SK-N-SH (cell line): ENCODE results near the gene PRELID1. TPM values are rescaled to one million over a fixed set of nuclear protein-coding genes. Genes with fewer than 3 reads are reported as not detected.

Source experiments
- CTCF ChIA-PET: fragments of 300-600, 350-600 bp; formaldehyde crosslinking; extraction: SDS; loops from one replicate; lab custom pipeline; 2021; lab: Yijun Ruan, JAX
- POLR2A ChIA-PET: fragments of 350-600 bp; sonication (Branson Sonifier 250); formaldehyde crosslinking; extraction: SDS; loops from one replicate; lab custom pipeline; 2020; ENCODE audit warnings: antibody characterized with exemption, inconsistent platforms; lab: Yijun Ruan, JAX
- DNase-seq: peaks from one replicate; pipeline ENCODE4 v3.0.0; 2012
- H2AFZ ChIP-seq: fragments of 200-600 bp; sonication (generic); 2 replicates; pipeline ENCODE4 v1.8.1; 2016; ENCODE audit warnings: antibody characterized with exemption, mild to moderate bottlenecking, low read depth
- H3F3A ChIP-seq: fragments of 200-600 bp; sonication (generic); replicated peaks from 2 replicates; pipeline ENCODE3; 2016; ENCODE audit warnings: antibody characterized with exemption, mild to moderate bottlenecking; ENCODE audit not compliant: insufficient read depth
- H3K27ac ChIP-seq, 2 experiments: fragments of 200-500 bp in 1 of 2; fragments of 200-600 bp in 1 of 2; sonication (Bioruptor generic) in 1 of 2; sonication (generic), shearing (Covaris generic) in 1 of 2; 2 replicates each; pipeline versions ENCODE4 v1.5.1 to v1.6.1; 2014 to 2016; ENCODE audit warnings: low read depth in 2 of 2, inconsistent platforms in 1 of 2, low read length in 1 of 2, mild to moderate bottlenecking in 1 of 2, mixed read lengths in 1 of 2
- H3K27me3 ChIP-seq: fragments of 200-600 bp; sonication (generic), shearing (Covaris generic); 2 replicates; pipeline ENCODE4 v1.6.1; 2016; ENCODE audit warnings: mixed run types; ENCODE audit not compliant: insufficient read depth
- H3K36me3 ChIP-seq, 2 experiments: fragments of 200-500 bp in 1 of 2; fragments of 200-600 bp in 1 of 2; sonication (Bioruptor generic) in 1 of 2; sonication (generic) in 1 of 2; replicated peaks in 1 of 2; 2 replicates each; pipeline versions ENCODE3 to v1.5.1; 2014 to 2016; ENCODE audit warnings: low read length in 1 of 2, mild to moderate bottlenecking in 1 of 2; ENCODE audit not compliant: insufficient read depth in 2 of 2, control insufficient read depth in 1 of 2
- H3K4me1 ChIP-seq, 2 experiments: fragments of 200-500 bp in 1 of 2; fragments of 200-600 bp in 1 of 2; sonication (Bioruptor generic) in 1 of 2; sonication (generic), shearing (Covaris generic) in 1 of 2; 2 replicates each; pipeline versions ENCODE4 v1.5.1 to v1.6.1; 2014 to 2016; ENCODE audit warnings: low read depth in 1 of 2, low read length in 1 of 2, mixed run types in 1 of 2; ENCODE audit not compliant: insufficient read depth in 2 of 2, control insufficient read depth in 1 of 2
- H3K4me2 ChIP-seq: fragments of 200-600 bp; sonication (generic), shearing (Covaris generic); 2 replicates; pipeline ENCODE4 v1.6.1; 2017; ENCODE audit warnings: mixed run types
- H3K4me3 ChIP-seq, 2 experiments: fragments of 200-500 bp in 1 of 2; fragments of 200-600 bp in 1 of 2; sonication (Bioruptor generic) in 1 of 2; sonication (generic), shearing (Covaris generic) in 1 of 2; 2 replicates each; pipeline versions ENCODE4 v1.5.1 to v1.8.1; 2014 to 2016; ENCODE audit warnings: low read depth in 2 of 2, inconsistent platforms in 1 of 2, low read length in 1 of 2, mild to moderate bottlenecking in 1 of 2, mixed read lengths in 1 of 2, moderate library complexity in 1 of 2
- H3K79me2 ChIP-seq: fragments of 200-600 bp; sonication (generic); 2 replicates; pipeline ENCODE4 v1.8.1; 2017; ENCODE audit warnings: mild to moderate bottlenecking; ENCODE audit not compliant: insufficient read depth
- H3K9ac ChIP-seq: fragments of 200-600 bp; sonication (generic); 2 replicates; pipeline ENCODE4 v1.6.1; 2017; ENCODE audit warnings: mixed run types
- H3K9me2 ChIP-seq: fragments of 200-600 bp; sonication (generic); 2 replicates; pipeline ENCODE4 v1.6.1; 2017; ENCODE audit warnings: mixed run types
- H3K9me3 ChIP-seq: fragments of 200-600 bp; sonication (generic); 2 replicates; pipeline ENCODE4 v1.6.1; 2017; ENCODE audit warnings: mixed run types, mild to moderate bottlenecking, moderate library complexity
- H4K20me1 ChIP-seq: fragments of 200-600 bp; sonication (generic); 2 replicates; pipeline ENCODE4 v1.6.1; 2017; ENCODE audit warnings: mild to moderate bottlenecking, mixed run types; ENCODE audit not compliant: insufficient read depth
- CHD2 ChIP-seq: fragments of 150-350 bp; IDR thresholded peaks from 2 replicates; pipeline ENCODE4 v1.6.1; 2018; ENCODE audit warnings: low read length; ENCODE audit not compliant: partially characterized antibody
- CTCF ChIP-seq: fragments of 200-600 bp; sonication (generic); IDR thresholded peaks from 2 replicates; pipeline ENCODE4 v1.6.1; 2017; ENCODE audit warnings: antibody characterized with exemption, mild to moderate bottlenecking, moderate library complexity
- ELF1 ChIP-seq: IDR thresholded peaks from 2 replicates; pipeline ENCODE4 v1.4.0; 2012
- EZH2phosphoT487 ChIP-seq: fragments of 200-600 bp; sonication (generic); IDR thresholded peaks from 2 replicates; pipeline ENCODE4 v1.6.1; 2017; ENCODE audit warnings: low read depth, mixed run types, mild to moderate bottlenecking, antibody characterized with exemption, moderate library complexity, borderline replicate concordance
- FOSL2 ChIP-seq: IDR thresholded peaks from 2 replicates; pipeline ENCODE4 v1.4.0; 2012; ENCODE audit warnings: low read depth, mild to moderate bottlenecking, moderate library complexity, borderline replicate concordance
- FOXM1 ChIP-seq: IDR thresholded peaks from 2 replicates; pipeline ENCODE4 v1.4.0; 2012; ENCODE audit warnings: low read depth, mild to moderate bottlenecking
- GABPA ChIP-seq: IDR thresholded peaks from 2 replicates; pipeline ENCODE4 v1.4.0; 2012; ENCODE audit warnings: low read depth, mild to moderate bottlenecking
- JUND ChIP-seq: IDR thresholded peaks from 2 replicates; pipeline ENCODE4 v1.4.0; 2012
- MEF2A ChIP-seq: IDR thresholded peaks from 2 replicates; pipeline ENCODE4 v1.4.0; 2012; ENCODE audit warnings: low read depth, borderline replicate concordance
- NFIC ChIP-seq: IDR thresholded peaks from 2 replicates; pipeline ENCODE4 v1.4.0; 2012; ENCODE audit warnings: borderline replicate concordance
- POLR2AphosphoS5 ChIP-seq: IDR thresholded peaks from 2 replicates; pipeline ENCODE4 v1.6.1; 2012; ENCODE audit warnings: low read depth, low read length
- RCOR1 ChIP-seq: fragments of 150-350 bp; IDR thresholded peaks from 2 replicates; pipeline ENCODE4 v1.6.1; 2017; ENCODE audit warnings: antibody characterized with exemption, low read length
- SMC3 ChIP-seq: IDR thresholded peaks from 2 replicates; pipeline ENCODE4 v1.6.1; 2012; ENCODE audit warnings: low read depth, low read length, improper control_type of control experiment
- TCF12 ChIP-seq: IDR thresholded peaks from 2 replicates; pipeline ENCODE4 v1.4.0; 2012
- USF2 ChIP-seq: fragments of 150-350 bp; IDR thresholded peaks from 2 replicates; pipeline ENCODE4 v1.6.1; 2017; ENCODE audit warnings: antibody characterized with exemption, low read length, low read depth, borderline replicate concordance
- YY1 ChIP-seq: IDR thresholded peaks from 2 replicates; pipeline ENCODE4 v1.4.0; 2012; ENCODE audit warnings: low read depth, mild to moderate bottlenecking
- WGBS: methylation state at CpG from one replicate; pipeline ENCODE4 v1.1.6; 2017; ENCODE audit warnings: low lambda C conversion rate; 5-methylcytosine and 5-hydroxymethylcytosine counted together
- polyA plus RNA-seq, 3 experiments: library from polyadenylated mRNA; depleted of rRNA; stranded (reverse); fragments of >200 nt; gene quantifications; 2 replicates each; pipeline ENCODE4 v1.2.3, GENCODE V29; 2012
- TF ChIP-seq, protein P1 (sequence below): IDR thresholded peaks from 2 replicates; pipeline ENCODE4 v1.4.0; 2012; ENCODE audit warnings: low read depth, borderline replicate concordance
- TF ChIP-seq, protein P2 (sequence below): IDR thresholded peaks from 2 replicates; pipeline ENCODE4 v1.4.0; 2012; ENCODE audit warnings: low read depth, borderline replicate concordance

Gene PRELID1
- polyA plus RNA-seq, 1 of the 3 experiments (the other 2 are of a cell fraction), result 344 TPM

DNA sequence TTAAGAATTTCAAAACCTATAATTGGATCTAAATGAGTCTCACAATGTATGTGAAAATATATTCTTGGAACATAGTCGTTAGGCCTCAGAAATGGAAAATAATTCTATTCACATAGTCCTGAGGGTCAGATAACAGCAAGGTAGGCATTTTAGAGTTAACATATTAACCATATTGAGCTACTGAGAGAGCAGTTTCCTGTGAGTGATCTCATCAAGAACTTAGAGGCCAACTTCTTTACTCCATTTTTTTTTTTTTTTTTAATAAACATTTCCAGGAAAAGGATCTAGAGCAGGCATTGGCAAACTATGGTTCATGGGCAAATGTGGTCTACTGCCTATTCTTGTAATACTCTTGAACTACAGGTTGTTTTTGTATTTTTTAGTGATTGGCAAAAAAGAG lies 26.7 kb upstream of the PRELID1 start:
- Histone ChIP-seq H3K9me2 (no peaks in the 10 kb centered on the region), H3K4me3 (no peak overlapping the region), H4K20me1 (no peaks in the 10 kb centered on the region), H3K9me3 (no peaks in the 10 kb centered on the region), H3F3A (no peaks in the 10 kb centered on the region), H2AFZ (no peak overlapping the region), H3K36me3 (peaks cover 36 to 55% of the 10 kb centered on the region in 2 experiments)
- CTCF ChIA-PET, result interaction anchor here (3.1 kb wide), 1 partner anchor 163 kb away, joined by 10 read pairs; no protein-coding TSS in a partner anchor
- no peak for DNase-seq
- WGBS, result 79% methylated on average over 1 of the region's 1 CpG
- TF ChIP-seq ELF1 (no peak), CHD2 (no peak), YY1 (no peak), SMC3 (no peak)
- TF ChIP-seq, protein P1, sequence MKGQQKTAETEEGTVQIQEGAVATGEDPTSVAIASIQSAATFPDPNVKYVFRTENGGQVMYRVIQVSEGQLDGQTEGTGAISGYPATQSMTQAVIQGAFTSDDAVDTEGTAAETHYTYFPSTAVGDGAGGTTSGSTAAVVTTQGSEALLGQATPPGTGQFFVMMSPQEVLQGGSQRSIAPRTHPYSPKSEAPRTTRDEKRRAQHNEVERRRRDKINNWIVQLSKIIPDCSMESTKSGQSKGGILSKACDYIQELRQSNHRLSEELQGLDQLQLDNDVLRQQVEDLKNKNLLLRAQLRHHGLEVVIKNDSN, result no peak
- TF ChIP-seq, all 33 proteins: peak for 0
- Histone ChIP-seq H3K79me2 (no peaks in the 10 kb centered on the region), H3K4me1 (no peaks in the 10 kb centered on the region), H3K4me2 (no peak overlapping the region), H3K9ac (no peak overlapping the region), H3K27ac (no peak overlapping the region), H3K27me3 (no peaks in the 10 kb centered on the region)
- POLR2A ChIA-PET, result no interaction called here

GRCh38 chr5:177288191-177288590 lies 15.4 kb upstream of the PRELID1 start:
- TF ChIP-seq CTCF (no peak), TCF12 (no peak), FOXM1 (no peak), EZH2phosphoT487 (no peak), JUND (no peak), GABPA (no peak), NFIC (no peak), ELF1 (no peak), POLR2AphosphoS5 (no peak), RCOR1 (no peak), FOSL2 (no peak), USF2 (no peak), MEF2A (no peak)
- TF ChIP-seq, protein P2, sequence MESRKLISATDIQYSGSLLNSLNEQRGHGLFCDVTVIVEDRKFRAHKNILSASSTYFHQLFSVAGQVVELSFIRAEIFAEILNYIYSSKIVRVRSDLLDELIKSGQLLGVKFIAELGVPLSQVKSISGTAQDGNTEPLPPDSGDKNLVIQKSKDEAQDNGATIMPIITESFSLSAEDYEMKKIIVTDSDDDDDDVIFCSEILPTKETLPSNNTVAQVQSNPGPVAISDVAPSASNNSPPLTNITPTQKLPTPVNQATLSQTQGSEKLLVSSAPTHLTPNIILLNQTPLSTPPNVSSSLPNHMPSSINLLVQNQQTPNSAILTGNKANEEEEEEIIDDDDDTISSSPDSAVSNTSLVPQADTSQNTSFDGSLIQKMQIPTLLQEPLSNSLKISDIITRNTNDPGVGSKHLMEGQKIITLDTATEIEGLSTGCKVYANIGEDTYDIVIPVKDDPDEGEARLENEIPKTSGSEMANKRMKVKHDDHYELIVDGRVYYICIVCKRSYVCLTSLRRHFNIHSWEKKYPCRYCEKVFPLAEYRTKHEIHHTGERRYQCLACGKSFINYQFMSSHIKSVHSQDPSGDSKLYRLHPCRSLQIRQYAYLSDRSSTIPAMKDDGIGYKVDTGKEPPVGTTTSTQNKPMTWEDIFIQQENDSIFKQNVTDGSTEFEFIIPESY, result no peak
- no peaks in the 10 kb centered on the region for H3K4me1 ChIP-seq
- POLR2A ChIA-PET, result no interaction called here

More at GRCh38 chr5:177288191-177288590, 15.4 kb upstream of the PRELID1 start:
- DNase-seq, result no peak
- CTCF ChIA-PET, result interaction anchor here (0.8 kb wide), 1 partner anchor 174 kb away, joined by 3 read pairs; no protein-coding TSS in a partner anchor
- Histone ChIP-seq H3K4me2 (no peak overlapping the region), H2AFZ (no peak overlapping the region), H3K36me3 (peaks cover 48 to 77% of the 10 kb centered on the region in 2 experiments), H3K9me2 (no peaks in the 10 kb centered on the region), H3K27ac (no peak overlapping the region), H3K79me2 (no peaks in the 10 kb centered on the region), H4K20me1 (no peaks in the 10 kb centered on the region), H3K27me3 (no peaks in the 10 kb centered on the region), H3K9me3 (no peaks in the 10 kb centered on the region), H3K9ac (no peak overlapping the region), H3K4me3 (no peak overlapping the region), H3F3A (no peaks in the 10 kb centered on the region)
- 96% methylated on average over 2 of the region's 2 CpGs for WGBS
